GM21367 (cell line): ENCODE data around the gene ORC4.

ENCODE experiments used
- ATAC-seq: cut with Tn5 transposase; IDR thresholded peaks from one replicate; pipeline ENCODE4 v1.9.1; 2021; ENCODE audit not compliant: unreplicated experiment

ORC4 gene

DNA sequence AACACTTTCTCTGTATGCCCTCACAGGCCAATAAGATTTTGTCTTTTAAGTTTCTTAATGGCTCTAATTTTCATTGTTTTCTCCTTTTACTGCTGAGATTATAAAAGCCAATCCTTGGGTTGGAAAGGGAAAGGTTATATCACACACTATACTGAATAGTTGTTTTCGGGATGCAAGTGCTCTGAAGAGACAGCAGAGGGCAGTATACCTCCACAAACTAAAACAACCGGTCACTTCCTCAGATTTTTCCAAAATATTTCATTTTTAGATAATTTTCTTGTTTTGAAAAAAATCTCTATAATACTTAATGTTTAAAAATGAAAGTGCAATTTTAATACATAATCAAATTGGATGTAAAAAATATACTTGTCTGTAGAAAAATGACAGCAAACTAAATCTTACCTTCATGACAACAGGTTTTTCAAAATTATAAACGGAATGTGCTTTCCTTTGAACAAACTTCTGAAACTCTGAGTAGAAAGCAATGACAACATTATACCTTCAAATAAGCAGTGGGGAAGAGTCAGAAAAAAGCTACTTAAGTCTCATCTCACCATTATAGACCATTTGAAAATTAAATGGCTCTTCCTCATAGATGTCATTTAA, 82.7 kb downstream of the ORC4 start:
- ATAC-seq = no peak

DNA sequence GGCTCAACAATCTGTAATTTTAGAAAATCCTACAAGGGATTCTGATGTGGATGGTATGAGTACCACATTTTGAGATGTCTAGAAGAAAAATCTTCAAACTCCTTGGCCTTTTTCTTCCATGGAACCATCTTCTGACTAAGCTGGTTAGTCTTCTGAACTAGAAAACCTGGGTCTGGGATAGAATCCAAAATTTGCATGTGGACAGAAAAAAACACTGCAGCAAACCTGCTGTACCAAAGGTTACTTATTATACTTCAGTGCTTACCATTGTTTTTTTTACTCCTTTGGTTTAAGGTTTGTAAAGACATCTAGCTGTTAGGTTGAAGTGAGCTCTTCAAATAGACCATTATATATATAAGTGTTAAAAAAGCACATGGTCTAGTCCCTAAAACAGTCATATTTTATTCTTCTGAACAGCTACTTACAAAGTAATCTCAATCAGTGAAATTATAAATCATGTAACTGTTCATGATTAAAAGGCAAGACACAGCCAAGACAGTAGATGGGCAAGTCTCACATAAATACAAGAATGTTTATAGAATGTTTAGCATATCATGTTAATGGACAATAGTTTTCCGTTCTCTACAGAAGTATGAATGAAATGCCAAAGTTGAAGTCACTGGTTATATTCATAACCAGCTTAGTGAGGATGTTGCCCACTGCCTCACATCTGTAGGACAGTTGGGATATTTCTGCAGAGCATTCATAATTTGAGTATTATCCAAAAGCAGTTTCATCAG, 85.5 kb downstream of the ORC4 start:
- ATAC-seq = no peak

DNA sequence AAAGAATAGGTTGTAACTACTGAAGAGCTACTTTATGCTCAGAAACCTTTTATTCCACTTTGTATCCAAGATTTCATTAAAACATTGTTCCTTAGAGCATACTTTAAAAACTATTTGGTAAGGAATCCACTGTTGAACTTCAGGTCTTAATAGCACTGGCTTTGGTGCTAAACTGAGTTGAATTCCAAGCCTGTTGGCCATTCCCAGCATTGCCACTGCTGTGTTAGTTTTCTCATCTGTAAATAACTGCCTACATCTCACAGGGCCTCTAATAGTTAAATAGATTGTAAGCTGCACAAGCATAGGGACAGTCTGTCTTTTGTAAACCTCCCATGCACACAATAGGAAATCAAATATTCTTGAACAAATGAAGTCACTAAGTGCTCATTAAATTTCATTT, 86.6 kb downstream of the ORC4 start:
- no peak for ATAC-seq

DNA sequence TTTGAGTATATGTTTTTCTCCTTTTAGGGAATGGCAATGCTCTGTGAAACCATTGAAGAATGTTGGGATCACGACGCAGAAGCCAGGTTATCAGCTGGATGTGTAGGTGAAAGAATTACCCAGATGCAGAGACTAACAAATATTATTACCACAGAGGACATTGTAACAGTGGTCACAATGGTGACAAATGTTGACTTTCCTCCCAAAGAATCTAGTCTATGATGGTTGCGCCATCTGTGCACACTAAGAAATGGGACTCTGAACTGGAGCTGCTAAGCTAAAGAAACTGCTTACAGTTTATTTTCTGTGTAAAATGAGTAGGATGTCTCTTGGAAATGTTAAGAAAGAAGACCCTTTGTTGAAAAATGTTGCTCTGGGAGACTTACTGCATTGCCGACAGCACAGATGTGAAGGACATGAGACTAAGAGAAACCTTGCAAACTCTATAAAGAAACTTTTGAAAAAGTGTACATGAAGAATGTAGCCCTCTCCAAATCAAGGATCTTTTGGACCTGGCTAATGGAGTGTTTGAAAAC, 93.4 kb downstream of the ORC4 start:
- no peak for ATAC-seq

DNA sequence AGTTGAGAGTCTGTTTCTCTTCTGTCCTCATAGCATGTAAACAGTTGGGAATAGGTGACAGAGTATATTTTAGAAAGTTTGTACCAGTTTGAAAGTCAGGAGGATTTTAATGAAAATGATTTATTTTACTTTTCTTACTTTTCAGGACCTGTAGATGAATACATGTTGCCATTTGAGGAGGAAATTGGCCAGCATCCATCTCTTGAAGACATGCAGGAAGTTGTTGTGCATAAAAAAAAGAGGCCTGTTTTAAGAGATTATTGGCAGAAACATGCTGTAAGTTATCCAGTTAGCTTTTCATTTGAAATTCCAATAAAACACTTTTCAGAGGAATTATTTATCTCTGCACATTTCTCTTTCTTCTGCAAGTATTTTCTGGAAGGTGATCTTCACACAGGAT, 94.7 kb downstream of the ORC4 start:
- no peak for ATAC-seq

DNA sequence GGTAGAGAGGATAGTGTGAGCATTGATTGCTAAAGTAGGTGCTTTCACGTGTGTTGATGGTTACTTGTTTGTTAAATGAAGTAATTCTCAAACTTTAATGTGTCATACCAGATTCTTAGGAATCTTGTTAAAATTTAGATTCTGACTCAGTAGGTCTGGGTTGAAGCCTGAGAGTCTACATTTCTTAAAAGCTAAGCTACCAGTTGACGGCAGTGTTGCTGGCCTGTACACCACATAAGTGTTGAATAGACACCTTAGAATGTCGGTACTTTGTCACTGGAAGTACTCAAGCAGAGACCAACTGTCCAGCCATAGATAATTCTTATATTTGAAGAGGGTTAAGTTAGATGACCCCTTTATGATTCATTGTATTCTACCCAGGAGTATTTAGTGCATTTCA, 95.9 kb downstream of the ORC4 start:
- ATAC-seq = no peak

DNA sequence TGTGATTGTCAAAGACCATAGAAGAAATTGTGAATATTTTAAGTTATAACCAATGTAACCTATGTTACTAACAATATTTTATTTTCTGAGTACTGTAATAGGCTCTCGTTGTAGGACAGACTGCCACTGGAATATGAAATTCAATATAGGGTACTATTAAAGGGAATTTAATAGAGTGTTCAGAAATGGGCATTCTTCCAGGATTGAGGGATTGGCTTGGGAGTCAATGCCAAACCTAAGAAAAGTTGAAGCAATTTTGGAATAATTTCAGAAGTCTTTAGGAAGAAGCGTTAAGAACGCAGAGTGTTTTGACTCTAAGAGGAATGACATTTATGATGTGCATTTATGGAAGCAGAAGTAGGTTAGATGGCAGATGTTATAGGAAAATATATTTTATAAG, 96.7 kb downstream of the ORC4 start:
- no peak for ATAC-seq

DNA sequence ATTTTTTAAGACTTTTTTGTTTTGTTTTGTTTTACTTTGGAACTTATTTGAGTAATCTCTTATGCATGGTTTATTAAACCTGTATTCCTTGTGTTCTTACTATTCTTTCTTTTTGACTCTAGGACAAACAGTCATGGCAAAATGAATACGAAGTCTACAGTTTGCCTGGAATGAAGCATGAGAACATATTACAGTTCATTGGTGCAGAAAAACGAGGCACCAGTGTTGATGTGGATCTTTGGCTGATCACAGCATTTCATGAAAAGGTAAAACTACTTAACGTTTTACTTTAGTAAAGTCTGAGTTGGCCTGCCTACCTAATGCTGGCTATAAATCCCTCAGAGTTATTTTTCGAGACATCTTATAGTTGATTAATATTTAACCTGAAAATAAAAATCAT, 103.4 kb downstream of the ORC4 start:
- ATAC-seq = no peak

DNA sequence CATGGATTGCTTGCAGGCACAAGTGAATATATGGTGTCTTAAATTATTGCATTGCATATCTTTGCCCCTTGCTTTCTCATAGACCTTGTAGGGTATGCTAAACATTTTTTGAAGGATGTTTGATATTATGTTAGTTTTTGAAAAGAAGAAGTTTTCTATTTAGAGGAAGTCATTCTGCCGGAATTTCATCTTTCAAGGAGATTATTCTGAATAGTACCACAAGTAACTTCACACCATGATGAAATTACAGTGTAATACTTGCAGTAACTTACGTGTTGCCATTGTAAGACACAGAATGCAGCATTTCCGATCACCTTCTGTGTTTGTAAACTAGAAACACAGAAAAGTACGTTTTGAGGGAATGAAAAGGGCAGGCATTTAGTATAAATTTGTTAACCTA, 103.8 kb downstream of the ORC4 start:
- ATAC-seq = no peak

DNA sequence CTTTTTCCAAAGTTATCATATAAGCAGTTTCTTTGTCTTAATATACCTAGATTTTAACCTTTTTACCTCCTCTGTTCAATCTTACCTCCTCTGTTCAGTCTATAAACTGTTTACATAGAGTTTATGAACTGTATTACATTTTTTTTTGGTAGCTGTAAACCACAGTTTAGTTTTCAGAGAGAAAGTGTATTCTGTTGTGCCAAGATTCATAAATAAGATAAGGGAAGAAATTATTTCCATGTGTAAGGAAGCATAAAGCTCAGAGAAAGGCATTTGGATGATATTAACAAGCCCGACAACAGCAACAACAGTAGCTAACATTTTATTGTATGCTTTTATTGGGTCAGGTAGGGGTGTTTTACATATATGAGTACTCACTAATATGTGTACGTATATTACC, 104.5 kb downstream of the ORC4 start:
- ATAC-seq = no peak

DNA sequence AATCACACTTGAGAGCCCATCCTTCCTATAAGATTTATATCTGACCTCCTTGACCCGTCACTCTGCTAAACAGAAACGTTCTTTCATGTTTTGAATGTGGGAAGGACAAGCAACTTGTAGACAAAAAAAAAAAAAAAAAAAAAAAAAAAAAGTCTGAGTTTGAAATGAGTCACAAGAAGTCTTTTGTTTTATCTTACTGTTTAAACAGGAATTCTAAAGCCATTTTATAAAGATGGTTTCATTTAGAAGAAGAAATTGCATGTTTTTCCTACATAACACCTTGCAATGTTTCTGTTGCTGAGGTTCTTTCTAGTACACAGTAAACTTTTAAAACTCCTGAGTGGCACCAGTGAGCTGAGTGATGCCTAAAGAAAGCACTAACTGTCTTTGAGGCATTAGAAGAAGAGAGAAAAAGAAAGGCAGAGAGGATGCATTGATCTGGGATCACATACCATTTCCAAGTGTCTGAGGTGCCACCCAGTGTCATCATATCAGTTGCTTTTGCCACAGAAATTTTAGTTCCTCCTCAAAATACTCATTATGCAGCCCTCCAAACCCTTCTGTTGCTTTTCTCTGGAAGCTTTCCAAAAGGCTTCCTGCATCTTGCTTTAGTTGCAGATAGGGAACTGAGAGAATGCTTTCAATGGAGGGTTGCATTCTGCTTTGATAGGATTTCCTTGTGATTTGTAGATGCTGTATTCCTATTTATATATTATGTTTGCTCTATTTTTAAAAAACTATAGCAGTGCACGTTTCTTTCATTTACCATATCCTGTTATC, 106.6 kb downstream of the ORC4 start:
- no peak for ATAC-seq

DNA sequence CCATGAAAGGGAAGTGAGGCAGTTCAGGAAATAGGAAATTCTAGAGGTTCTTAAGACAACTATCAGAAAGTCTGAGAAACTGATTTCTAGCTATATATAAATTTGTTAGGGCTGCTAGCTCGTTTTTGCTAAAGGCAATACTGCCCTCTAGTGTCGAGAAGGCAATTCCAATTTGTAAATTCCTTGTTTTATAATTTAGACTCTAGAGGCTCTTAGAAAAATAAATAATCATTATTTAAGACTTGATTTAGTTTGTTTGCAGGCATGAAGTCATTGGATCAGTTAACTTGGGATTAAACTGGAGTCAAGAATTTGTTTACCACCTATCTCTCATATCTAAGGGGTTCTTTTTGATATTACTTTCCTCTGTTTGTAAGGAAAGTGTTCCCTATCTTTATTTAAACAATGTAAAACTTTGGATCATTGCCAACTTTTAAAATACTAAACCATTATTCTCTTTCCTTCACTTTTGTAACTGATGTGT, 109.5 kb downstream of the ORC4 start:
- no peak for ATAC-seq

DNA sequence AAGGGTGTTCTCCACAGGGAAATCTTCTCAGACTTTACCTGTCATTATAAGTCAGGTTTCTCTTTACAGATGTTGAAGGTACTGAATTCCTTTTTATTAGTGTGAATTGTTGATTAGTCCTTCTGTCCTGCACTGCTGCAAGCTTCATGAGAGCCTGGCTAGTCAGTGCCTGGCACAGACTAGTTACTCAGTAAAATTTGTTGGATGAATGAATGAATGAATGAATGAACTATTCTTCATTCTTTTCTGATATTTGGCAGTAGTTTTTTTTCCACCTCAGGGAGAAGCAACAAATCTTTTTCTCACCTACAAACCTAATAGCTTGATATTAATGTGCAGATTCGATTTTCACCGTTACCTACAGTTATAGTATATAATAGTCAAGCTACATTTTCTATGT, 111.4 kb downstream of the ORC4 start:
- no peak for ATAC-seq

DNA sequence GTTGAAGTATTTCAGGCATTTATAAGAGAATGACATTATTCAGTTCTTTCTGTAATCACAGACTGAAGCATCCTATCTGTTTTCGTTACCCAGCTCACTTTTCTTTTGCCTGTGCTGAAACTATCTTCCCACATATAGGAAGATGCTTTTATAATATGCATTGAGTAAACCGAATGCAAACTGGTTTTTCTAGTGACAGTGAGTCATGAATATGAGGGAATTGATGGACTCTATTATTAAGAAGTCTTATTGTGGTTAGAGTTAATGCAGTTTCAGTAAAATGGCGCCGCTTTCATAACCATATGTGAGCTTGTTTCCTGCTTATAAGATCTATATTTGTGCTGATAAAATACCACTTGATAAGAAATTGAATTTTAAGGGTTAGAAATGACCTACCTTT, 116.5 kb downstream of the ORC4 start:
- ATAC-seq = no peak

DNA sequence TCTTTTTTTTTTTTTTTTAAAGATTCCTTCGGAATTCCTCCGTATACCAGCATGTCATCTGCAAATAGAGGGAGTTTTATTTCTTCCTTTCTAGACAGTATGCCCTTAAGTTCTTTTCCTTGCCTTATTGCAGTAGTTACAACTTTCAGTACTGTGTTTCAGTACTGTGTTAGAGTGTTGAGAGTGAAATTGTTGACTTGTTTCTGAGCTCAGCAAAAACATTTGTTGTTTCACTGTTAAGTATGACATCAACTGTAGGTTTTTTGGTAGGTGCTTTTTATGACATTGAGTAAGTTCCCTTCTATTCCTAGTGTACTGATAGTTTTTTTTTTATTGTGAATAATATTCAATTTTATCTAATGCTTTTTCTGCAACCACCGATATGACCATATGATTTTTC, 131.9 kb downstream of the ORC4 start:
- ATAC-seq = no peak

DNA sequence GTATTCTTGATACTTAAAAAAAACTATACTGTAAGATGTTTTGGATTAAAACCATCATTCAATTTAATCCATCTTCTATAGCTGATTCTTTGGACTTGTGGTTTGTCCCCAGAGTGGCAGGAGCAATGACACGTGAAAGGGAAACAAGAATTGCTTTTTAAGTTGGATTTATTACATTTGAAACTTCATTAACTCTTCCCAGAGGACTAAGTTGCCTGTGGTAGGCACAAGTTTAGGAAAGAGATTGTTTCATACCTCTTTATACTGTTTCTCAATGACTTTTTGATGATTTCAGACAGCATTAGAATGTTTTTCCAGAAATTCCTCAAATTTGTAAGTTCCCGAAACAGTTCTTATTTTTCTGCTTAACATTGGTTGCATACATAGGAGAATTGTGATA, 134.4 kb downstream of the ORC4 start:
- no peak for ATAC-seq

DNA sequence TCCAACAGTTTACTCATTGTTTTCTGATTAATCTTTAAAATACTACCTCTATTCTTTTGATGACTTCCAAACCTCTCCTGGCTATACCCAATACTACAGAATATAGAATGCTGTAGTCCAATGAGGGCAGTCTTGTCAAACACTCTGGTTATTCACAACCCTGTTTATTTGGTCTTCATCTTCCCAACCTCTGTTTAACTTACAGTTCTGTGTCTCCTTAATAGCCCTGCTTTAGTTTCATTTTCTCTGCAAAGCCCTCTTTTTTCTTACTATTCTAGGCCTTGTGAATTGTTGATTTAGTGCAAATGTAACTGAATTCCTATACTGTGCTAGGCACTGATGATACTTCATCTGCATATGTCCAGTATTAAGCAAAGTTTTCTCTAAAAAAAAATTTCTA, 135.7 kb downstream of the ORC4 start:
- no peak for ATAC-seq

DNA sequence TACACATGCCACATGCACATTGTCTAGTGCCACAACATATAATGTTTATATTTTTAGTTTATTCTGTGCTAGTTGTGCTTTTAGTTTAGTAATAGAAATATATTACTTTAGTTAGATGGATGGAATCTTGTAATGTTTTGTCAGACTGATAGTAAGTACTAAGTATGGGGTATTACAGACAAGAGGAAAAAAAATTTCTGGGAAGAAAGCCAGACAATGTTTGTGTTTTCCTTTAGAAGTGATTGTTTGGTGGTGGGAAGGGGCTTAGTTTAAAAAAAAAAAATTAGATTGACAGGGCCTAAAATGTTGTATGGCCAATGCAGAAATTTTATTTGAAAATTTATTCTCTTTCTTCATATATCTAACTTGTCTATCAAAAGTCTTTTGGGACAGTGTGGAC, 137.9 kb downstream of the ORC4 start:
- ATAC-seq = no peak
